Measurements from ENCODE around the gene ARHGAP24. TPM values are rescaled to one million over a fixed set of nuclear protein-coding genes. Genes with fewer than 3 reads are reported as not detected.
"Not testable (repeated sequence)": the region's sequence is repeated elsewhere in the genome, so short reads cannot be mapped to it uniquely, and the experiment has no call there.

The ARHGAP24 gene
- total RNA-seq, 2 experiments from 2014 or later = 0.28 TPM; not detected in 1

GRCh38 chr4:85495621-85496020 lies 20.7 kb downstream of the ARHGAP24 start:
- H3K36me3 Mint-ChIP-seq = no peaks in the 10 kb centered on the region
- H3K9me3 Mint-ChIP-seq = peaks cover 1% of the 10 kb centered on the region
- H3K27me3 Mint-ChIP-seq = no peaks in the 10 kb centered on the region
- H3K27ac Mint-ChIP-seq = no peak overlapping the region
- DNase-seq (no peak), ATAC-seq (ENCODE audit: low read depth) (no peak)
- POLR2A ChIA-PET = no interaction called here
- H3K4me3 Mint-ChIP-seq = no peak overlapping the region
- H3K4me1 Mint-ChIP-seq = no peaks in the 10 kb centered on the region

- Mint-ChIP-seq H3K27ac (no peak overlapping the region), H3K9me3 (peaks cover 1% of the 10 kb centered on the region), H3K36me3 (no peaks in the 10 kb centered on the region), H3K4me1 (no peaks in the 10 kb centered on the region), H3K4me3 (no peak overlapping the region), H3K27me3 (no peaks in the 10 kb centered on the region)
- POLR2A ChIA-PET = no interaction called here
- ATAC-seq (ENCODE audit: low read depth) = no peak
- no peak for DNase-seq
Measured at GRCh38 chr4:85496126-85496849, 21.3 kb downstream of the ARHGAP24 start.

GRCh38 chr4:85496933-85497332 lies 22.0 kb downstream of the ARHGAP24 start:
- H3K4me1 Mint-ChIP-seq = no peaks in the 10 kb centered on the region
- no peaks in the 10 kb centered on the region for H3K27me3 Mint-ChIP-seq
- no peaks in the 10 kb centered on the region for H3K36me3 Mint-ChIP-seq
- DNase-seq (no peak), ATAC-seq (ENCODE audit: low read depth) (no peak)
- H3K9me3 Mint-ChIP-seq = peaks cover 1% of the 10 kb centered on the region
- POLR2A ChIA-PET = no interaction called here
- H3K27ac Mint-ChIP-seq = no peak overlapping the region
- no peak overlapping the region for H3K4me3 Mint-ChIP-seq

- Mint-ChIP-seq H3K9me3 (peaks cover 1% of the 10 kb centered on the region), H3K4me1 (no peaks in the 10 kb centered on the region), H3K4me3 (no peak overlapping the region), H3K27ac (no peak overlapping the region), H3K27me3 (no peaks in the 10 kb centered on the region), H3K36me3 (no peaks in the 10 kb centered on the region)
- DNase-seq = no peak
- ATAC-seq (ENCODE audit: low read depth) = no peak
- POLR2A ChIA-PET = no interaction called here
Measured at GRCh38 chr4:85498068-85498733, 23.3 kb downstream of the ARHGAP24 start.

GRCh38 chr4:85499573-85499972 lies 24.6 kb downstream of the ARHGAP24 start:
- H3K9me3 Mint-ChIP-seq = peaks cover 1% of the 10 kb centered on the region
- no peak overlapping the region for H3K27ac Mint-ChIP-seq
- H3K4me1 Mint-ChIP-seq = no peaks in the 10 kb centered on the region
- POLR2A ChIA-PET = no interaction called here
- H3K4me3 Mint-ChIP-seq = no peak overlapping the region
- DNase-seq (no peak), ATAC-seq (ENCODE audit: low read depth) (no peak)
- peaks cover 4% of the 10 kb centered on the region for H3K27me3 Mint-ChIP-seq
- H3K36me3 Mint-ChIP-seq = no peaks in the 10 kb centered on the region

- Mint-ChIP-seq H3K36me3 (no peaks in the 10 kb centered on the region), H3K27ac (no peak overlapping the region), H3K27me3 (peaks cover 4% of the 10 kb centered on the region), H3K4me3 (no peak overlapping the region), H3K9me3 (no peaks in the 10 kb centered on the region), H3K4me1 (no peaks in the 10 kb centered on the region)
- ATAC-seq (ENCODE audit: low read depth) = no peak
- no peak for DNase-seq
- POLR2A ChIA-PET = no interaction called here
Measured at GRCh38 chr4:85500110-85500867, 25.3 kb downstream of the ARHGAP24 start.

- H3K27me3 Mint-ChIP-seq; H3K4me3 Mint-ChIP-seq; ATAC-seq (ENCODE audit: low read depth); H3K4me1 Mint-ChIP-seq; H3K9me3 Mint-ChIP-seq; H3K36me3 Mint-ChIP-seq; POLR2A ChIA-PET; DNase-seq; H3K27ac Mint-ChIP-seq: not testable (repeated sequence)
Measured at GRCh38 chr4:85501145-85501544, 26.2 kb downstream of the ARHGAP24 start.

GRCh38 chr4:85508654-85509053 lies 33.7 kb downstream of the ARHGAP24 start:
- Mint-ChIP-seq H3K9me3 (peaks cover 3% of the 10 kb centered on the region), H3K27ac (no peak overlapping the region), H3K27me3 (peaks cover 3% of the 10 kb centered on the region), H3K36me3 (no peaks in the 10 kb centered on the region), H3K4me3 (no peak overlapping the region), H3K4me1 (no peaks in the 10 kb centered on the region)
- POLR2A ChIA-PET = no interaction called here
- DNase-seq (no peak), ATAC-seq (ENCODE audit: low read depth) (no peak)

- Mint-ChIP-seq H3K9me3 (peaks cover 3% of the 10 kb centered on the region), H3K27ac (no peak overlapping the region), H3K4me1 (no peaks in the 10 kb centered on the region), H3K36me3 (no peaks in the 10 kb centered on the region), H3K27me3 (no peaks in the 10 kb centered on the region), H3K4me3 (no peak overlapping the region)
- POLR2A ChIA-PET = no interaction called here
- no peak for DNase-seq
- ATAC-seq (ENCODE audit: low read depth) = no peak
Measured at GRCh38 chr4:85509882-85510631, 35.1 kb downstream of the ARHGAP24 start.

- Mint-ChIP-seq H3K27ac (no peak overlapping the region), H3K27me3 (no peaks in the 10 kb centered on the region), H3K4me3 (no peak overlapping the region), H3K4me1 (no peaks in the 10 kb centered on the region), H3K9me3 (peaks cover 3% of the 10 kb centered on the region), H3K36me3 (no peaks in the 10 kb centered on the region)
- no peak for ATAC-seq (ENCODE audit: low read depth)
- no peak for DNase-seq
- POLR2A ChIA-PET = no interaction called here
Measured at GRCh38 chr4:85510632-85510984, 35.7 kb downstream of the ARHGAP24 start.

- POLR2A ChIA-PET = no interaction called here
- H3K36me3 Mint-ChIP-seq = no peaks in the 10 kb centered on the region
- no peak for ATAC-seq (ENCODE audit: low read depth)
- H3K27me3 Mint-ChIP-seq = no peaks in the 10 kb centered on the region
- no peaks in the 10 kb centered on the region for H3K9me3 Mint-ChIP-seq
- no peak overlapping the region for H3K27ac Mint-ChIP-seq
- DNase-seq = no peak
- no peak overlapping the region for H3K4me3 Mint-ChIP-seq
- no peaks in the 10 kb centered on the region for H3K4me1 Mint-ChIP-seq
Measured at GRCh38 chr4:85512446-85513205, 37.7 kb downstream of the ARHGAP24 start.

- no peak overlapping the region for H3K27ac Mint-ChIP-seq
- ATAC-seq (ENCODE audit: low read depth) = no peak
Measured at GRCh38 chr4:85514117-85514516, 39.2 kb downstream of the ARHGAP24 start.

GRCh38 chr4:85514783-85515182 lies 39.8 kb downstream of the ARHGAP24 start:
- Mint-ChIP-seq H3K9me3 (no peaks in the 10 kb centered on the region), H3K4me3 (no peak overlapping the region), H3K27ac (no peak overlapping the region), H3K36me3 (no peaks in the 10 kb centered on the region), H3K4me1 (no peaks in the 10 kb centered on the region), H3K27me3 (no peaks in the 10 kb centered on the region)
- POLR2A ChIA-PET = no interaction called here
- DNase-seq (no peak), ATAC-seq (ENCODE audit: low read depth) (no peak)

More at GRCh38 chr4:85514117-85514516, 39.2 kb downstream of the ARHGAP24 start:
- Mint-ChIP-seq H3K4me3 (no peak overlapping the region), H3K4me1 (no peaks in the 10 kb centered on the region), H3K27me3 (no peaks in the 10 kb centered on the region), H3K9me3 (no peaks in the 10 kb centered on the region), H3K36me3 (no peaks in the 10 kb centered on the region)
- POLR2A ChIA-PET = no interaction called here
- DNase-seq = no peak

Data from activated naive CD8-positive, alpha-beta T cell treated with anti-CD3 and anti-CD28 coated beads, Interleukin-2, amount 10 ng/mL, durations not matched to agents 7 days and 5 days (primary cell).